AG09319 (cell line): ENCODE data around the gene TOX2.

Experiments
- DNase-seq: peaks from one replicate; pipeline ENCODE4 v3.0.0-alpha.2; 2010; ENCODE audit warnings: low read depth; ENCODE audit errors: extremely low read depth
- CTCF ChIP-seq: IDR thresholded peaks from 2 replicates; pipeline ENCODE4 v1.5.1; 2011; ENCODE audit warnings: low read depth, mild to moderate bottlenecking, inconsistent platforms, low read length, moderate library complexity

Gene TOX2

DNA sequence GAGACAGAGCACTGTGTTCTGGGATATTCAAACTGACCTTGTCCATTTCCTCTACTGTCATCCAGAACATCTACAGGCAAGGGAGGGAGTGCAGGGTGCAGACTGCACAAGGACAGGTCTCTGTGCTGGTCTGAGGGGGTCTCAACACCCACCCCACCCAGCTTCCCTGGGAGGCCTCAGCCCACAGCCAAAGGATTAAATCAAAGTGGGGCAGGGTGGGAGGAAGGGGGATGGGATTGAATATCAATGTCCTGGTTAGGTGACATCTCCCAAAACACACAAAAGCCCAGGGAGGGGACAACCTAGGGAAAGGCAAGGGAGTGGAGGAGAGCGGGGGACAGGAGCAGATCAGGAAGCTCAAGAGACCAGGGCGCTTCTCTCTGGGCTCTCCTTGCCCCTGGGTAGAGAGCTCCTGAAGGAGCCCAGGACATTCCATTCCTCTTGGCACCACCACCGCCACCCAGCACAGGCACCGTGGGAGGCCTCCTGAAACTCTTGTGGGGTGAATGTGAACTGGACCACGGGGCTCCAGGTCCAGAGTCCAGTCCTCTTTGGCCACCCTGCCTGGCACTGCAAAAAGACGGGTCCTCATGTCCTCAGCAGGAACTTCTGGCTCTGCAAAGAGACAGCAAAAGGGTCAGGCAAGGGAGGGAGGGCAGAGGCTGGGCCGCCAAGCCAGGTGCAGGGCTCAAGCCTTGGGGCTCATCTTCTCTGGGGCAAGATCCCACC is 198.4 kb downstream of the TOX2 start:
- no peak for TF ChIP-seq CTCF
- DNase-seq: no peak

- no peak for DNase-seq
- no peak for TF ChIP-seq CTCF
Observed at GRCh38 chr20:44113618-44114376, 199.1 kb downstream of the TOX2 start.

DNA sequence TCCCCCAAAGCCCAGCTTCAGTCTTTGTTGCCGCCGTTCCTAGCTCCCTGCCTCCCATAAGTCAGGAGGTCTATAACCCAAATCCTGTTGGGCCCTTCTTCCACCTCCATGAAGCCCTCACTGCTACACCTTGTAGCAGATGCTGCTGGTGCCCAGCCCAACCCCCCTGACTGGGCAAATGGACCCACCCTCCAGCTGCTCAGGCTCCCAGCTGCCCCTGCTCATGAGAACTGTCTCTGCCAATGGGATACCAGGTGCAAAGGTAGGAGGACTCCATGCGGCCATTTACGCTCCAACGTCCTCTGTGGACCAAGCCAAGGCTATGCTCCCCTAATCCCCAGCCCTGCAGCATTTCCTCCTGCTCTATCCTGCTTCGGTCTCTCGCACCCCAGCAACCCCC is 200.5 kb downstream of the TOX2 start:
- DNase-seq: no peak
- TF ChIP-seq CTCF: no peak

- DNase-seq: no peak
- TF ChIP-seq CTCF: no peak
Observed at GRCh38 chr20:44115762-44116644, 201.4 kb downstream of the TOX2 start.

DNA sequence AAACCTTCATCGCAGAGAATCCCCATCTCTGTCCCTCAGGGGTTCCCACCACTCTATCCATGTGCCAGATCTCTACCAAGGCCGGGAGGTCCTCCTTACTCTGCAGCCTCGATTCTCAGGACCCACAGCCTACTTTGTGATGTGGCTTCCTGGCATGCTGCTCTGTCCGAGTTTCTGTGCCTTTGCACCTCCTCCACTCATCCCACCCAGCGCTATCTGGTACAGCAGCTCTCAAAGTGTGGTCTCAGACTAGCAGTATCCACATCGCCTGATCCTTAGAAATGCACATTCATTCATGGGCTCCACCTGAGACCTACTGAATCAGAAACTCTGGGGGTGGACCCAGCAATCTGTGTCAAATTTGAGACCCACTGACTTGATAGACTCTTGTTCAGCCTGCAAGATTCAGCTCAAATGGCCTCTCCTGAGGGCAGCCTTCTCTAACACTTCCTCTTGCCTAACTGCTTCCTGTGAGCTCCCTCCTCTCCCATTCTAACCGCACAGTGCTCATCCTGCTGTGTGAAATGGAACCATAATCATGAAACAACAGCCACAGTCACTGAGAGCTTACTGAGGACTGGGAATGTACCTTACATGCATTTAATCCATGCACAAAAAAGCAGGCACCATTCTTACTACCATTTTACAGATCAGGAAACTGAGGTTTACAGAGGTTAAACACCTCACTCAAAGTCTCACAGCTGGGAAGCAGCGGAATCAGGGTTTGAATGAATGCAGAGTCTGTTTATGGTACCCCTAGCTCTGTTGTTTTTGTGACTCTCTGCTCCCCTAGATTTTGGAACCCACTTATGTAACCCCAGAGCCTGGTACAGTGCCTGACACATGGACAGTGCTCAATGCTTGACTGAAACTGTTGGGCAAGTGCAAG is 202.9 kb downstream of the TOX2 start:
- DNase-seq: no peak
- no peak for TF ChIP-seq CTCF

- no peak for DNase-seq
- no peak for TF ChIP-seq CTCF
Observed at GRCh38 chr20:44118185-44119033, 203.8 kb downstream of the TOX2 start.
